Nephron progenitor cell (in vitro differentiated cells): ENCODE data around the gene ZMIZ1.

ENCODE experiments used
- DNase-seq: peaks from one replicate; pipeline ENCODE4 v3.0.0; 2021
- H3K27ac Mint-ChIP-seq: 2 replicates; pipeline ENCODE4 v1.8.0; 2021; ENCODE audit warnings: mild to moderate bottlenecking, moderate library complexity, mixed read lengths
- H3K27me3 Mint-ChIP-seq: 2 replicates; pipeline ENCODE4 v1.8.0; 2021; ENCODE audit warnings: mild to moderate bottlenecking, low read depth, mixed read lengths; ENCODE audit not compliant: poor library complexity
- H3K36me3 Mint-ChIP-seq: 2 replicates; pipeline ENCODE4 v1.8.0; 2021; ENCODE audit warnings: low read depth, mixed read lengths
- H3K4me1 Mint-ChIP-seq: 2 replicates; pipeline ENCODE4 v1.8.0; 2021; ENCODE audit warnings: mixed read lengths
- H3K4me3 Mint-ChIP-seq: 2 replicates; pipeline ENCODE4 v1.8.0; 2021; ENCODE audit warnings: mild to moderate bottlenecking, moderate library complexity, mixed read lengths
- H3K9me3 Mint-ChIP-seq: 2 replicates; pipeline ENCODE4 v1.8.0; 2021; ENCODE audit warnings: mild to moderate bottlenecking, moderate library complexity, mixed read lengths
- CTCF ChIP-seq: fragments of 200-600 bp; sonication (generic); IDR thresholded peaks from 2 replicates; pipeline ENCODE4 v1.5.0; 2021; ENCODE audit warnings: antibody characterized with exemption

Gene ZMIZ1

GRCh38 chr10:79351332-79351731 is 282.6 kb downstream of the ZMIZ1 start:
- Mint-ChIP-seq H3K27ac (no peak overlapping the region), H3K4me1 (peaks cover 29% of the 10 kb centered on the region), H3K9me3 (no peaks in the 10 kb centered on the region), H3K27me3 (no peaks in the 10 kb centered on the region), H3K4me3 (no peak overlapping the region), H3K36me3 (peaks cover 58% of the 10 kb centered on the region)
- DNase-seq, result no peak
- TF ChIP-seq CTCF, result no peak

- Mint-ChIP-seq H3K36me3 (peaks cover 67% of the 10 kb centered on the region), H3K4me1 (peaks cover 23% of the 10 kb centered on the region), H3K27ac (no peak overlapping the region), H3K9me3 (no peaks in the 10 kb centered on the region), H3K27me3 (no peaks in the 10 kb centered on the region), H3K4me3 (no peak overlapping the region)
- TF ChIP-seq CTCF, result no peak
- DNase-seq, result no peak
Observed at GRCh38 chr10:79352035-79352877, 283.5 kb downstream of the ZMIZ1 start.

GRCh38 chr10:79353000-79353406 is 284.2 kb downstream of the ZMIZ1 start:
- no peak for DNase-seq
- no peak overlapping the region for H3K4me3 Mint-ChIP-seq
- no peak for TF ChIP-seq CTCF
- H3K4me1 Mint-ChIP-seq, result peaks cover 23% of the 10 kb centered on the region
- peaks cover 72% of the 10 kb centered on the region for H3K36me3 Mint-ChIP-seq
- H3K27ac Mint-ChIP-seq, result no peak overlapping the region
- no peaks in the 10 kb centered on the region for H3K9me3 Mint-ChIP-seq
- no peaks in the 10 kb centered on the region for H3K27me3 Mint-ChIP-seq

- H3K27me3 Mint-ChIP-seq, result no peaks in the 10 kb centered on the region
- no peaks in the 10 kb centered on the region for H3K9me3 Mint-ChIP-seq
- peaks cover 16% of the 10 kb centered on the region for H3K4me1 Mint-ChIP-seq
- H3K36me3 Mint-ChIP-seq, result peaks cover 72% of the 10 kb centered on the region
- no peak for TF ChIP-seq CTCF
- no peak overlapping the region for H3K4me3 Mint-ChIP-seq
- H3K27ac Mint-ChIP-seq, result no peak overlapping the region
- no peak for DNase-seq
Observed at GRCh38 chr10:79353726-79354125, 285.0 kb downstream of the ZMIZ1 start.

- peaks cover 12% of the 10 kb centered on the region for H3K4me1 Mint-ChIP-seq
- TF ChIP-seq CTCF, result no peak
- H3K4me3 Mint-ChIP-seq, result no peak overlapping the region
Observed at GRCh38 chr10:79354141-79354540, 285.4 kb downstream of the ZMIZ1 start.

GRCh38 chr10:79354615-79355014 is 285.8 kb downstream of the ZMIZ1 start:
- no peak overlapping the region for H3K27ac Mint-ChIP-seq
- no peaks in the 10 kb centered on the region for H3K27me3 Mint-ChIP-seq
- no peak for TF ChIP-seq CTCF
- H3K9me3 Mint-ChIP-seq, result no peaks in the 10 kb centered on the region
- H3K36me3 Mint-ChIP-seq, result peaks cover 70% of the 10 kb centered on the region
- DNase-seq, result no peak
- H3K4me1 Mint-ChIP-seq, result peaks cover 7% of the 10 kb centered on the region
- no peak overlapping the region for H3K4me3 Mint-ChIP-seq

More at GRCh38 chr10:79354141-79354540, 285.4 kb downstream of the ZMIZ1 start:
- H3K36me3 Mint-ChIP-seq, result peaks cover 72% of the 10 kb centered on the region
- no peak overlapping the region for H3K27ac Mint-ChIP-seq
- no peaks in the 10 kb centered on the region for H3K27me3 Mint-ChIP-seq
- no peak for DNase-seq
- H3K9me3 Mint-ChIP-seq, result no peaks in the 10 kb centered on the region
